ENCODE results near the gene PHTF1. TPM values are rescaled to one million over a fixed set of nuclear protein-coding genes. Genes with fewer than 3 reads are reported as not detected.

Gene PHTF1
- total RNA-seq, 1 donor from 2014 or later = 35.4 TPM

GRCh38 chr1:113768916-113769600, 9.8 kb upstream of the PHTF1 start:
- no peak for TF ChIP-seq CTCF (IDR thresholded peaks at IDR 0.05; ENCODE audit: unreplicated experiment)
- H3K4me3 Mint-ChIP-seq (ENCODE audit: unreplicated experiment) = peak overlapping the region; percentile 40
- no peak overlapping the region for H3K27ac Mint-ChIP-seq (ENCODE audit: unreplicated experiment)
- no peaks in the 10 kb centered on the region for H3K27me3 Mint-ChIP-seq (ENCODE audit: unreplicated experiment)
- H3K4me1 Mint-ChIP-seq (ENCODE audit: unreplicated experiment) = peaks cover 3% of the 10 kb centered on the region
- no peaks in the 10 kb centered on the region for H3K9me3 Mint-ChIP-seq (ENCODE audit: unreplicated experiment)
- no peak for DNase-seq (ENCODE audit: low spot score)
- H3K36me3 Mint-ChIP-seq (ENCODE audit: low read depth, unreplicated experiment) = peaks cover 10% of the 10 kb centered on the region

- DNase-seq (ENCODE audit: low spot score) = no peak
- Mint-ChIP-seq H3K36me3 (ENCODE audit: low read depth, unreplicated experiment) (peaks cover 10% of the 10 kb centered on the region), H3K4me1 (ENCODE audit: unreplicated experiment) (peaks cover 1% of the 10 kb centered on the region)
Measured at GRCh38 chr1:113765306-113766230, 6.3 kb upstream of the PHTF1 start.

GRCh38 chr1:113763661-113764060, 4.4 kb upstream of the PHTF1 start:
- H3K4me1 Mint-ChIP-seq (ENCODE audit: unreplicated experiment) = peaks cover 2% of the 10 kb centered on the region
- peaks cover 7% of the 10 kb centered on the region for H3K27me3 Mint-ChIP-seq (ENCODE audit: unreplicated experiment)

More at GRCh38 chr1:113765306-113766230, 6.3 kb upstream of the PHTF1 start:
- H3K9me3 Mint-ChIP-seq (ENCODE audit: unreplicated experiment) = no peaks in the 10 kb centered on the region
- TF ChIP-seq CTCF (IDR thresholded peaks at IDR 0.05; ENCODE audit: unreplicated experiment) = no peak
- no peak overlapping the region for H3K27ac Mint-ChIP-seq (ENCODE audit: unreplicated experiment)
- no peak overlapping the region for H3K4me3 Mint-ChIP-seq (ENCODE audit: unreplicated experiment)
- H3K27me3 Mint-ChIP-seq (ENCODE audit: unreplicated experiment) = no peaks in the 10 kb centered on the region

GRCh38 chr1:113761937-113762336, 2.7 kb upstream of the PHTF1 start:
- Mint-ChIP-seq H3K36me3 (ENCODE audit: low read depth, unreplicated experiment) (peaks cover 6% of the 10 kb centered on the region), H3K27ac (ENCODE audit: unreplicated experiment) (no peak overlapping the region), H3K9me3 (ENCODE audit: unreplicated experiment) (no peaks in the 10 kb centered on the region), H3K4me1 (ENCODE audit: unreplicated experiment) (peaks cover 7% of the 10 kb centered on the region), H3K27me3 (ENCODE audit: unreplicated experiment) (peaks cover 7% of the 10 kb centered on the region), H3K4me3 (ENCODE audit: unreplicated experiment) (no peak overlapping the region)
- no peak for TF ChIP-seq CTCF (IDR thresholded peaks at IDR 0.05; ENCODE audit: unreplicated experiment)
- no peak for DNase-seq (ENCODE audit: low spot score)

More at GRCh38 chr1:113763661-113764060, 4.4 kb upstream of the PHTF1 start:
- H3K27ac Mint-ChIP-seq (ENCODE audit: unreplicated experiment) = no peak overlapping the region
- DNase-seq (ENCODE audit: low spot score) = no peak
- H3K4me3 Mint-ChIP-seq (ENCODE audit: unreplicated experiment) = no peak overlapping the region
- no peaks in the 10 kb centered on the region for H3K9me3 Mint-ChIP-seq (ENCODE audit: unreplicated experiment)
- peaks cover 10% of the 10 kb centered on the region for H3K36me3 Mint-ChIP-seq (ENCODE audit: low read depth, unreplicated experiment)
- TF ChIP-seq CTCF (IDR thresholded peaks at IDR 0.05; ENCODE audit: unreplicated experiment) = no peak
